H9 (cell line): ENCODE results near the gene SOCS3. TPM values are rescaled to one million over a fixed set of nuclear protein-coding genes. Genes with fewer than 3 reads are reported as not detected.
A peak's percentile ranks its signal among the peaks of the same experiment; 100 is the strongest.

Experiments
- DNase-seq: peaks from one replicate; pipeline ENCODE4 v3.0.0-alpha.2; 2017
- H2AFZ ChIP-seq: one replicate; pipeline ENCODE4 v1.6.1; 2013; ENCODE audit warnings: mild to moderate bottlenecking, low read length, control low read depth, moderate library complexity
- H2AK5ac ChIP-seq: 2 replicates; pipeline ENCODE4 v1.6.1; 2013; ENCODE audit warnings: low read length, control low read depth, mixed read lengths; ENCODE audit not compliant: insufficient read length
- H2BK120ac ChIP-seq: one replicate; pipeline ENCODE4 v1.6.1; 2013; ENCODE audit warnings: low read depth, mild to moderate bottlenecking, low read length, control low read depth, inconsistent platforms; ENCODE audit not compliant: poor library complexity, severe bottlenecking
- H2BK12ac ChIP-seq: 2 replicates; pipeline ENCODE4 v1.6.1; 2013; ENCODE audit warnings: low read length, control low read depth, mixed read lengths, low read depth; ENCODE audit not compliant: insufficient read length
- H2BK15ac ChIP-seq: 2 replicates; pipeline ENCODE4 v1.6.1; 2013; ENCODE audit warnings: low read depth, low read length, control low read depth
- H2BK20ac ChIP-seq: one replicate; pipeline ENCODE4 v1.6.1; 2013; ENCODE audit warnings: low read depth, mild to moderate bottlenecking, low read length, control low read depth, inconsistent platforms; ENCODE audit not compliant: poor library complexity, severe bottlenecking
- H2BK5ac ChIP-seq: 2 replicates; pipeline ENCODE4 v1.6.1; 2013; ENCODE audit warnings: low read length, control low read depth, mixed read lengths; ENCODE audit not compliant: insufficient read length
- H3K14ac ChIP-seq: 2 replicates; pipeline ENCODE4 v1.6.1; 2013; ENCODE audit warnings: low read length, control low read depth; ENCODE audit not compliant: insufficient read depth
- H3K18ac ChIP-seq: 2 replicates; pipeline ENCODE4 v1.6.1; 2013; ENCODE audit warnings: low read depth, mild to moderate bottlenecking, mixed read lengths, low read length, control low read depth; ENCODE audit not compliant: insufficient read length
- H3K23ac ChIP-seq: 2 replicates; pipeline ENCODE4 v1.6.1; 2013; ENCODE audit warnings: low read length, control low read depth, mixed read lengths, low read depth; ENCODE audit not compliant: insufficient read length
- H3K23me2 ChIP-seq: 2 replicates; pipeline ENCODE4 v1.6.1; 2013; ENCODE audit warnings: low read depth, mild to moderate bottlenecking, mixed read lengths, low read length, control low read depth; ENCODE audit not compliant: insufficient read length, poor library complexity, severe bottlenecking
- H3K27ac ChIP-seq: 2 replicates; pipeline ENCODE4 v1.5.1; 2013; ENCODE audit warnings: low read length, control low read depth, mixed read lengths, low read depth; ENCODE audit not compliant: insufficient read length
- H3K27me3 ChIP-seq: 2 replicates; pipeline ENCODE4 v1.6.1; 2013; ENCODE audit warnings: low read length, control low read depth, inconsistent platforms; ENCODE audit not compliant: insufficient read depth
- H3K4ac ChIP-seq: 2 replicates; pipeline ENCODE4 v1.6.1; 2013; ENCODE audit warnings: low read depth, mild to moderate bottlenecking, control low read depth, inconsistent platforms, low read length, moderate library complexity
- H3K4me1 ChIP-seq: 2 replicates; pipeline ENCODE4 v1.6.1; 2013; ENCODE audit warnings: low read length, control low read depth, inconsistent platforms; ENCODE audit not compliant: insufficient read depth
- H3K4me2 ChIP-seq: 2 replicates; pipeline ENCODE4 v1.6.1; 2013; ENCODE audit warnings: low read length, control low read depth, mixed read lengths; ENCODE audit not compliant: insufficient read length, insufficient read depth
- H3K56ac ChIP-seq: 2 replicates; pipeline ENCODE4 v1.6.1; 2013; ENCODE audit warnings: low read depth, mild to moderate bottlenecking, mixed read lengths, low read length, control low read depth; ENCODE audit not compliant: insufficient read length
- H3K79me1 ChIP-seq: 2 replicates; pipeline ENCODE4 v1.6.1; 2013; ENCODE audit warnings: low read depth, mild to moderate bottlenecking, moderate library complexity, low read length, control low read depth, inconsistent platforms; ENCODE audit not compliant: insufficient read depth, poor library complexity, severe bottlenecking
- H3K79me2 ChIP-seq: 2 replicates; pipeline ENCODE4 v1.6.1; 2013; ENCODE audit warnings: low read length, control low read depth, inconsistent platforms; ENCODE audit not compliant: insufficient read depth
- H3K9ac ChIP-seq: 2 replicates; pipeline ENCODE4 v1.6.1; 2013; ENCODE audit warnings: low read length, control low read depth, mixed read lengths; ENCODE audit not compliant: insufficient read length; ENCODE audit errors: extremely low read depth
- H3K9me3 ChIP-seq: one replicate; pipeline ENCODE4 v1.6.1; 2013; ENCODE audit warnings: low read depth, low read length, inconsistent platforms; ENCODE audit not compliant: control insufficient read depth
- H3T11ph ChIP-seq: one replicate; pipeline ENCODE4 v1.6.1; 2013; ENCODE audit warnings: mild to moderate bottlenecking, low read length, control low read depth, inconsistent platforms
- H4K20me1 ChIP-seq: one replicate; pipeline ENCODE4 v1.6.1; 2013; ENCODE audit not compliant: control insufficient read depth, insufficient read length, insufficient read depth
- H4K5ac ChIP-seq: 2 replicates; pipeline ENCODE4 v1.6.1; 2013; ENCODE audit warnings: low read depth, mild to moderate bottlenecking, mixed read lengths, low read length, control low read depth; ENCODE audit not compliant: insufficient read length
- H4K8ac ChIP-seq: replicated peaks from 2 replicates; pipeline ENCODE4 v1.6.1; 2013; ENCODE audit warnings: low read length, control low read depth, mixed read lengths, low read depth; ENCODE audit not compliant: insufficient read length
- H4K91ac ChIP-seq: 2 replicates; pipeline ENCODE4 v1.6.1; 2013; ENCODE audit warnings: low read depth, mild to moderate bottlenecking, moderate library complexity, mixed read lengths, low read length, control low read depth; ENCODE audit not compliant: insufficient read length
- H3K27ac Mint-ChIP-seq, 3 experiments: 2 replicates in 2 of 3; 3 replicates in 1 of 3; pipeline ENCODE4 v1.8.0; 2020 to 2021; ENCODE audit warnings: mixed read lengths in 3 of 3, mild to moderate bottlenecking in 1 of 3, moderate library complexity in 1 of 3
- H3K27me3 Mint-ChIP-seq: 2 replicates; pipeline ENCODE4 v1.8.0; 2021; ENCODE audit warnings: low read depth, mild to moderate bottlenecking, moderate library complexity, mixed read lengths
- H3K36me3 Mint-ChIP-seq, 3 experiments: 2 replicates in 2 of 3; 3 replicates in 1 of 3; pipeline ENCODE4 v1.8.0; 2020 to 2021; ENCODE audit warnings: low read depth in 3 of 3, mixed read lengths in 3 of 3; ENCODE audit not compliant: insufficient read depth in 1 of 3
- H3K4me1 Mint-ChIP-seq, 2 experiments: 2 replicates each; pipeline ENCODE4 v1.8.0; 2020; ENCODE audit warnings: mixed read lengths in 2 of 2
- H3K4me3 Mint-ChIP-seq, 2 experiments: 2 replicates in 1 of 2; 3 replicates in 1 of 2; pipeline ENCODE4 v1.8.0; 2020 to 2021; ENCODE audit warnings: mild to moderate bottlenecking in 2 of 2, mixed read lengths in 2 of 2, moderate library complexity in 1 of 2
- H3K9me3 Mint-ChIP-seq, 2 experiments: 2 replicates in 1 of 2; 3 replicates in 1 of 2; pipeline ENCODE4 v1.8.0; 2020; ENCODE audit warnings: mild to moderate bottlenecking in 2 of 2, mixed read lengths in 2 of 2, moderate library complexity in 1 of 2
- CTCF ChIP-seq: fragments of 200-600 bp; sonication (generic); conservative IDR thresholded peaks from 3 replicates; pipeline ENCODE4 v1.8.0; 2021; ENCODE audit warnings: antibody characterized with exemption, mild to moderate bottlenecking
- WGBS: extraction: QIAGEN DNeasy Blood & Tissue Kit; methylation state at CpG from one replicate; pipeline ENCODE4 v1.1.7; 2013; ENCODE audit warnings: missing lambda C conversion rate, low lambda C conversion rate, mixed read lengths; ENCODE audit not compliant: insufficient read length; ENCODE audit errors: extremely low coverage; 5-methylcytosine and 5-hydroxymethylcytosine counted together
- total RNA-seq: library from RNA; stranded (reverse); gene quantifications from 2 replicates; pipeline ENCODE4 v1.2.1, GENCODE V29; 2021

Gene SOCS3
- total RNA-seq, 1 experiment from 2014 or later: 9.5 TPM

- H3K27me3 ChIP-seq: no peaks in the 10 kb centered on the region
- no peak overlapping the region; the same call in 1 of the 2 replicates for H3K4ac ChIP-seq
- H3K27ac Mint-ChIP-seq: 0 out of 7 replicates have a peak overlapping the region, but pooled peaks of 1 of the 3 experiments have one; percentile 33
- H2BK12ac ChIP-seq: no peak overlapping the region
- peaks cover 31 to 46% of the 10 kb centered on the region in 2 experiments for H3K4me1 Mint-ChIP-seq
- H4K8ac ChIP-seq: no peak overlapping the region
- H3K4me1 ChIP-seq: peaks cover 7% of the 10 kb centered on the region; the same call in 1 of the 2 replicates
- H3K9me3 Mint-ChIP-seq: no peaks in the 10 kb centered on the region; a peak in 1 of 5 replicates
- H3K23me2 ChIP-seq: peaks cover under 1% of the 10 kb centered on the region
- H3K4me3 Mint-ChIP-seq: no peak overlapping the region; a peak in 1 of 5 replicates
- H2BK5ac ChIP-seq: no peak overlapping the region
- H4K91ac ChIP-seq: no peak overlapping the region
- H3K18ac ChIP-seq: no peak overlapping the region
- H2BK15ac ChIP-seq: no peak overlapping the region
- H3K27ac ChIP-seq: no peak overlapping the region
- no peak overlapping the region for H3K4me2 ChIP-seq
- no peak overlapping the region for H3K9ac ChIP-seq
- no peak overlapping the region for H3K56ac ChIP-seq
- H2AK5ac ChIP-seq: no peak overlapping the region
- no peak for DNase-seq
- no peaks in the 10 kb centered on the region for H3K79me1 ChIP-seq
- no CpG with 5 or more reads among the region's 9 CpGs for WGBS
- no peak overlapping the region for H2BK20ac ChIP-seq
- no peak overlapping the region for H3K14ac ChIP-seq
- no peaks in the 10 kb centered on the region for H3K79me2 ChIP-seq
- peaks cover 2% of the 10 kb centered on the region for H3K27me3 Mint-ChIP-seq
- H4K20me1 ChIP-seq: no peaks in the 10 kb centered on the region
- H4K5ac ChIP-seq: no peak overlapping the region
- TF ChIP-seq CTCF: no peak
- H2AFZ ChIP-seq: no peak overlapping the region
- H3K36me3 Mint-ChIP-seq: no peaks in the 10 kb centered on the region
- H2BK120ac ChIP-seq: no peak overlapping the region
- no peak overlapping the region for H3T11ph ChIP-seq
- H3K9me3 ChIP-seq: no peaks in the 10 kb centered on the region
- no peak overlapping the region for H3K23ac ChIP-seq
These were observed 37.5 kb downstream of the SOCS3 start for GRCh38 chr17:78322327-78322857.
